SU-DHL-6 (cell line): ENCODE measurements around the gene VASN.

ENCODE experiments used
- H2AFZ ChIP-seq: fragments of 200-600 bp; sonication (generic); 2 replicates; pipeline ENCODE4 v1.6.1; 2014; ENCODE audit warnings: low read depth, mild to moderate bottlenecking, moderate library complexity, mixed read lengths, antibody characterized with exemption, low read length; ENCODE audit not compliant: severe bottlenecking
- H3F3A ChIP-seq: fragments of 200-600 bp; shearing (Covaris generic); 2 replicates; pipeline ENCODE4 v1.6.0; 2016; ENCODE audit warnings: antibody characterized with exemption, mild to moderate bottlenecking; ENCODE audit not compliant: insufficient read depth
- H3K27ac ChIP-seq: fragments of 200-600 bp; sonication (generic); 2 replicates; pipeline ENCODE4 v1.5.1; 2016; ENCODE audit warnings: low read depth, mild to moderate bottlenecking, low read length, moderate library complexity, mixed read lengths
- H3K27me3 ChIP-seq: fragments of 200-600 bp; sonication (generic), shearing (Covaris generic); 2 replicates; pipeline ENCODE4 v1.6.0; 2014; ENCODE audit warnings: mild to moderate bottlenecking, low read length
- H3K36me3 ChIP-seq: fragments of 200-600 bp; sonication (generic); 2 replicates; pipeline ENCODE4 v1.6.1; 2014; ENCODE audit warnings: mild to moderate bottlenecking, low read length, mixed read lengths
- H3K4me2 ChIP-seq: fragments of 300-600, 200-600 bp; shearing (Covaris generic), sonication (generic); 2 replicates; pipeline ENCODE4 v1.6.0; 2014; ENCODE audit warnings: low read length, low read depth, mild to moderate bottlenecking; ENCODE audit not compliant: poor library complexity, severe bottlenecking
- H3K4me3 ChIP-seq: fragments of 200-600 bp; sonication (generic); 2 replicates; pipeline ENCODE4 v1.5.1; 2014; ENCODE audit warnings: antibody characterized with exemption, low read length, mild to moderate bottlenecking, mixed read lengths; ENCODE audit not compliant: insufficient read depth, poor library complexity, severe bottlenecking
- H3K79me2 ChIP-seq: fragments of 200-600 bp; sonication (generic); 2 replicates; pipeline ENCODE4 v1.6.1; 2014; ENCODE audit warnings: mild to moderate bottlenecking, low read length, moderate library complexity; ENCODE audit not compliant: insufficient read depth
- H3K9ac ChIP-seq: fragments of 200-600 bp; sonication (generic); 2 replicates; pipeline ENCODE4 v1.7.0; 2014; ENCODE audit warnings: mild to moderate bottlenecking, low read length
- H3K9me2 ChIP-seq: fragments of 200-600 bp; sonication (generic); replicated peaks from 2 replicates; pipeline ENCODE4 v1.6.1; 2014; ENCODE audit warnings: low read length; ENCODE audit not compliant: insufficient read depth
- H3K9me3 ChIP-seq: fragments of 200-600 bp; sonication (generic); 2 replicates; pipeline ENCODE4 v1.6.1; 2014; ENCODE audit warnings: low read length, mixed read lengths; ENCODE audit not compliant: insufficient read depth
- H4K20me1 ChIP-seq: fragments of 200-600 bp; sonication (generic); 2 replicates; pipeline ENCODE4 v1.6.1; 2014; ENCODE audit warnings: low read depth, mild to moderate bottlenecking, antibody characterized with exemption, low read length, moderate library complexity, mixed read lengths
- EZH2phosphoT487 ChIP-seq: fragments of 200-600 bp; sonication (generic), shearing (Covaris generic); conservative IDR thresholded peaks from 2 replicates; pipeline ENCODE4 v1.6.1; 2018; ENCODE audit warnings: mild to moderate bottlenecking, antibody characterized with exemption, low read length, moderate library complexity, mixed read lengths
- TF ChIP-seq, protein P1 (sequence below): fragments of 200-600 bp; sonication (generic); IDR thresholded peaks from one replicate; pipeline ENCODE4 v1.5.1; 2017; ENCODE audit warnings: antibody characterized with exemption, mild to moderate bottlenecking, low read length, moderate library complexity; ENCODE audit not compliant: insufficient read depth, poor library complexity, severe bottlenecking

Gene VASN

GRCh38 chr16:4403133-4403949 lies 31.7 kb downstream of the VASN start:
- Histone ChIP-seq H3K4me3 (no peak overlapping the region), H3K79me2 (no peaks in the 10 kb centered on the region), H4K20me1 (no peaks in the 10 kb centered on the region), H3K27me3 (no peaks in the 10 kb centered on the region), H2AFZ (no peak overlapping the region), H3K27ac (no peak overlapping the region), H3K9ac (no peak overlapping the region), H3K4me2 (no peak overlapping the region), H3K9me2 (no peaks in the 10 kb centered on the region), H3F3A (no peaks in the 10 kb centered on the region), H3K9me3 (no peaks in the 10 kb centered on the region), H3K36me3 (no peaks in the 10 kb centered on the region)
- TF ChIP-seq EZH2phosphoT487 = no peak
- TF ChIP-seq, protein P1, sequence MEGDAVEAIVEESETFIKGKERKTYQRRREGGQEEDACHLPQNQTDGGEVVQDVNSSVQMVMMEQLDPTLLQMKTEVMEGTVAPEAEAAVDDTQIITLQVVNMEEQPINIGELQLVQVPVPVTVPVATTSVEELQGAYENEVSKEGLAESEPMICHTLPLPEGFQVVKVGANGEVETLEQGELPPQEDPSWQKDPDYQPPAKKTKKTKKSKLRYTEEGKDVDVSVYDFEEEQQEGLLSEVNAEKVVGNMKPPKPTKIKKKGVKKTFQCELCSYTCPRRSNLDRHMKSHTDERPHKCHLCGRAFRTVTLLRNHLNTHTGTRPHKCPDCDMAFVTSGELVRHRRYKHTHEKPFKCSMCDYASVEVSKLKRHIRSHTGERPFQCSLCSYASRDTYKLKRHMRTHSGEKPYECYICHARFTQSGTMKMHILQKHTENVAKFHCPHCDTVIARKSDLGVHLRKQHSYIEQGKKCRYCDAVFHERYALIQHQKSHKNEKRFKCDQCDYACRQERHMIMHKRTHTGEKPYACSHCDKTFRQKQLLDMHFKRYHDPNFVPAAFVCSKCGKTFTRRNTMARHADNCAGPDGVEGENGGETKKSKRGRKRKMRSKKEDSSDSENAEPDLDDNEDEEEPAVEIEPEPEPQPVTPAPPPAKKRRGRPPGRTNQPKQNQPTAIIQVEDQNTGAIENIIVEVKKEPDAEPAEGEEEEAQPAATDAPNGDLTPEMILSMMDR = no peak

- Histone ChIP-seq H3K9ac (no peak overlapping the region), H3K4me2 (no peak overlapping the region), H2AFZ (no peak overlapping the region), H4K20me1 (no peaks in the 10 kb centered on the region), H3K9me3 (no peaks in the 10 kb centered on the region), H3F3A (no peaks in the 10 kb centered on the region), H3K27ac (no peak overlapping the region), H3K36me3 (no peaks in the 10 kb centered on the region), H3K27me3 (no peaks in the 10 kb centered on the region), H3K79me2 (no peaks in the 10 kb centered on the region), H3K9me2 (no peaks in the 10 kb centered on the region), H3K4me3 (no peak overlapping the region)
- TF ChIP-seq, protein P1 = peak; percentile 81
- TF ChIP-seq EZH2phosphoT487 = no peak
Measured at GRCh38 chr16:4404247-4404966, 32.8 kb downstream of the VASN start.

DNA sequence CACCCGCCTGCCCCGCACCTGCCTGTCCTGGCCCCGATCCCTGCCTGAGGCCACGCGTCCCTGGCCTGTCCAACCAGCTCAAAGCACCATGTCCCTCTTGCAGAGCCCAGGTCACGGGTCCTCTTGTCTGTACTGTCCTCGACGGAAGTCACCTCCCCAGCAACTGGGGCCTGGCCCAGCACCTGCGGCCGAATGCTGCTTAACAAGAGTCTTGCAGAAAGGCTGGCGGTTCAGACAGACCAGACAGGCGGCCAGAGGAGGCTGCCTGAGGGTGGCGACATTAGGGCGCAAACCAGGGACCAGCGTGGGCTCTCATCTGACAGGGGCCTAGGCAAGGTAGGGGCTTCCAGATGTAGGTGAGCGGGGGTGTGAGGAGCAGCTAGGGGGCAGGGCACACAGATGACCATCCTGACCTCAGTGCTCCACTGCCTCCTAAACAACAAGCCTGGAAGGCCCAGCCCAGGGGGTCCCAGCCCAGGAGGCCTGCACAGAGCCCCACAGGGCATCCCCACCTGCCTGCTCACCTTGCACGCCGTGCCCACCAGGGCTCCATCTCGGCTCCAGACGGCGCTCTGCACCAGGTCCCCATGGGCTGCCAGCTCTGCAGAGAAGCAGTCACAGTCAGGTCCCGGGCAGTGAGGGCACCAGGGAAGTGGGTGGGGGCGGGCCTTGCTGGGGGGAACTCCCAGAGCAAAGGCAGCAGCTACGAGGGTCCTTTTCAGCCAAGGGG lies 33.5 kb downstream of the VASN start:
- no peaks in the 10 kb centered on the region for H3K9me3 ChIP-seq
- H2AFZ ChIP-seq = no peak overlapping the region
- no peaks in the 10 kb centered on the region for H3F3A ChIP-seq
- H3K79me2 ChIP-seq = no peaks in the 10 kb centered on the region
- H3K9ac ChIP-seq = no peak overlapping the region
- H3K36me3 ChIP-seq = no peaks in the 10 kb centered on the region
- no peaks in the 10 kb centered on the region for H4K20me1 ChIP-seq
- H3K4me2 ChIP-seq = no peak overlapping the region
- no peak overlapping the region for H3K4me3 ChIP-seq
- no peaks in the 10 kb centered on the region for H3K9me2 ChIP-seq
- no peaks in the 10 kb centered on the region for H3K27me3 ChIP-seq
- no peak for TF ChIP-seq EZH2phosphoT487
- TF ChIP-seq, protein P1 = no peak
- H3K27ac ChIP-seq = no peak overlapping the region
